B cell (primary cell): ENCODE measurements around the gene TRABD2B. TPM values are rescaled to one million over a fixed set of nuclear protein-coding genes. Genes with fewer than 3 reads are reported as not detected.

Experiments used
- ATAC-seq: fragments of 200-7000 bp; cut with Tn5 transposase; one replicate; pipeline ENCODE4 v1.10.0; 2021; ENCODE audit warnings: low read depth, mild to moderate bottlenecking, moderate number of reproducible peaks, moderate library complexity
- CTCF ChIA-PET: fragments of 350-600 bp; sonication (Branson Sonifier 250); formaldehyde crosslinking; loops from one replicate; lab custom pipeline; 2021; ENCODE audit warnings: antibody characterized with exemption, inconsistent platforms; lab: Charles Lee
- POLR2A ChIA-PET: fragments of 350-600 bp; sonication (Branson Sonifier 250); formaldehyde crosslinking; loops from one replicate; lab custom pipeline; 2021; ENCODE audit warnings: antibody characterized with exemption; lab: Charles Lee
- DNase-seq: peaks from one replicate; pipeline ENCODE4 v3.0.0; 2013
- H2AFZ ChIP-seq: 2 replicates; pipeline ENCODE4 v1.6.1; 2012; ENCODE audit warnings: mild to moderate bottlenecking, low read depth, low read length; ENCODE audit not compliant: insufficient read depth, poor library complexity, severe bottlenecking
- H3K27ac ChIP-seq, 2 donors: 1 replicate in 1 of 2; 2 replicates in 1 of 2; pipeline ENCODE4 v1.5.1; 2012 to 2013; ENCODE audit warnings: low read length in 2 of 2, mild to moderate bottlenecking in 2 of 2, moderate library complexity in 1 of 2
- H3K27me3 ChIP-seq, 4 experiments: fragments of 200-600 bp in 1 of 4; sonication (generic) in 1 of 4; replicated peaks in 1 of 4; 1 replicate in 2 of 4; 2 replicates in 2 of 4; pipeline versions ENCODE4 v1.6.1 to v1.7.0; 2013 to 2016; ENCODE audit warnings: low read length in 3 of 4, mild to moderate bottlenecking in 2 of 4, mixed read lengths in 1 of 4, moderate library complexity in 1 of 4; ENCODE audit not compliant: insufficient read depth in 4 of 4, control insufficient read depth in 3 of 4; ENCODE audit errors: control extremely low read depth in 1 of 4
- H3K36me3 ChIP-seq, 2 experiments: replicated peaks in 1 of 2; 1 replicate in 1 of 2; 2 replicates in 1 of 2; pipeline versions ENCODE4 v1.6.1 to v1.7.1; 2013; ENCODE audit warnings: low read length in 1 of 2; ENCODE audit not compliant: insufficient read depth in 2 of 2, control insufficient read depth in 1 of 2; ENCODE audit errors: control extremely low read depth in 1 of 2, extremely low read depth in 1 of 2
- H3K4me1 ChIP-seq, 2 donors: fragments of 200-600 bp in 1 of 2; sonication (generic) in 1 of 2; 1 replicate in 1 of 2; 2 replicates in 1 of 2; pipeline versions ENCODE4 v1.5.1 to v1.6.1; 2013 to 2017; ENCODE audit warnings: low read length in 2 of 2; ENCODE audit not compliant: control insufficient read depth in 2 of 2, insufficient read depth in 2 of 2
- H3K4me2 ChIP-seq: replicated peaks from 2 replicates; pipeline ENCODE3; 2012; ENCODE audit warnings: mild to moderate bottlenecking, low read depth, low read length; ENCODE audit not compliant: poor library complexity, severe bottlenecking
- H3K4me3 ChIP-seq, 5 experiments: fragments of 200-600 bp in 1 of 5; sonication (generic) in 1 of 5; 1 replicate in 3 of 5; 2 replicates in 2 of 5; pipeline versions ENCODE4 v1.5.1 to v1.7.0; 2011 to 2016; ENCODE audit warnings: low read length in 4 of 5, mild to moderate bottlenecking in 4 of 5, low read depth in 2 of 5, control low read depth in 1 of 5, moderate library complexity in 1 of 5; ENCODE audit not compliant: insufficient read depth in 1 of 5; ENCODE audit errors: control extremely low read depth in 1 of 5, extremely low read depth in 1 of 5
- H3K79me2 ChIP-seq: fragments of 200-600 bp; sonication (generic); one replicate; pipeline ENCODE4 v1.6.0; 2016; ENCODE audit warnings: low read length; ENCODE audit not compliant: control insufficient read depth, insufficient read depth
- H3K9ac ChIP-seq: fragments of 200-600 bp; sonication (generic); 2 replicates; pipeline ENCODE4 v1.6.1; 2017; ENCODE audit warnings: mild to moderate bottlenecking, low read length, moderate library complexity
- H3K9me3 ChIP-seq, 3 donors: one replicate each; pipeline versions ENCODE4 v1.6.1 to v1.7.1; 2013; ENCODE audit warnings: low read length in 2 of 3; ENCODE audit not compliant: control insufficient read depth in 2 of 3, insufficient read depth in 1 of 3; ENCODE audit errors: control extremely low read depth in 1 of 3
- H4K20me1 ChIP-seq: 2 replicates; pipeline ENCODE4 v1.6.0; 2012; ENCODE audit warnings: mild to moderate bottlenecking, low read length; ENCODE audit not compliant: insufficient read depth, control insufficient read depth, poor library complexity, severe bottlenecking
- H3K27ac Mint-ChIP-seq: one replicate; pipeline ENCODE4 v1.8.0; 2021; ENCODE audit warnings: mixed read lengths
- H3K27me3 Mint-ChIP-seq: one replicate; pipeline ENCODE4 v1.8.0; 2021; ENCODE audit warnings: mixed read lengths
- H3K4me1 Mint-ChIP-seq: one replicate; pipeline ENCODE4 v1.8.0; 2021; ENCODE audit warnings: mixed read lengths
- H3K4me3 Mint-ChIP-seq: one replicate; pipeline ENCODE4 v1.8.0; 2021; ENCODE audit warnings: mixed read lengths
- H3K9me3 Mint-ChIP-seq: one replicate; pipeline ENCODE4 v1.8.0; 2022; ENCODE audit warnings: mixed read lengths; ENCODE audit not compliant: insufficient read depth
- EZH2 ChIP-seq: IDR thresholded peaks from 2 replicates; pipeline ENCODE4 v1.6.1; 2012; ENCODE audit warnings: borderline replicate concordance, low read depth, mild to moderate bottlenecking, moderate library complexity, low read length; ENCODE audit not compliant: insufficient read depth, poor library complexity, severe bottlenecking
- WGBS: methylation state at CpG from one replicate; pipeline ENCODE4 v1.1.5; 2013; ENCODE audit warnings: missing lambda C conversion rate; ENCODE audit not compliant: insufficient coverage; 5-methylcytosine and 5-hydroxymethylcytosine counted together
- intact Hi-C: fragments of 100-400 bp; cut with micrococcal nuclease; formaldehyde crosslinking; loops from one replicate; pipeline ENCODE4 v1.10.0; 2022
- polyA plus RNA-seq: library from polyadenylated mRNA; depleted of rRNA; stranded (reverse); fragments of >200 nt; gene quantifications from 2 replicates; pipeline ENCODE4 v1.2.3, GENCODE V29; 2012
- total RNA-seq, 2 donors: library from RNA; stranded (reverse); fragments of 120-200 nt in 1 of 2; gene quantifications; 1 replicate in 1 of 2; 2 replicates in 1 of 2; pipeline versions ENCODE4 v1.2.3 to v1.2.4, GENCODE V29; 2013 to 2022
- TF ChIP-seq, protein P1 (sequence below): fragments of 200-600 bp; IDR thresholded peaks from one replicate; pipeline ENCODE4 v1.8.0; 2022; ENCODE audit warnings: antibody characterized with exemption, mild to moderate bottlenecking

Gene TRABD2B
- total and polyA plus RNA-seq, 2 donors (not counting 1 experiment from before 2014, with no cell fraction given), result not detected

GRCh38 chr1:48030696-48031365 is 33.6 kb upstream of the TRABD2B start:
- H3K9me3 ChIP-seq, result no peaks in the 10 kb centered on the region
- WGBS, result 86% methylated on average over 2 of the region's 4 CpGs
- no peaks in the 10 kb centered on the region for H4K20me1 ChIP-seq
- DNase-seq (no peak), ATAC-seq (no peak)
- Mint-ChIP-seq H3K4me1 (no peaks in the 10 kb centered on the region), H3K27ac (no peak overlapping the region), H3K4me3 (no peak overlapping the region), H3K27me3 (peaks cover 9% of the 10 kb centered on the region), H3K9me3 (no peaks in the 10 kb centered on the region)
- POLR2A ChIA-PET, result no interaction called here
- H3K9ac ChIP-seq, result no peak overlapping the region
- H3K27me3 ChIP-seq, result no peaks in the 10 kb centered on the region
- H3K4me2 ChIP-seq, result no peak overlapping the region
- no peak for TF ChIP-seq EZH2
- TF ChIP-seq, protein P1, sequence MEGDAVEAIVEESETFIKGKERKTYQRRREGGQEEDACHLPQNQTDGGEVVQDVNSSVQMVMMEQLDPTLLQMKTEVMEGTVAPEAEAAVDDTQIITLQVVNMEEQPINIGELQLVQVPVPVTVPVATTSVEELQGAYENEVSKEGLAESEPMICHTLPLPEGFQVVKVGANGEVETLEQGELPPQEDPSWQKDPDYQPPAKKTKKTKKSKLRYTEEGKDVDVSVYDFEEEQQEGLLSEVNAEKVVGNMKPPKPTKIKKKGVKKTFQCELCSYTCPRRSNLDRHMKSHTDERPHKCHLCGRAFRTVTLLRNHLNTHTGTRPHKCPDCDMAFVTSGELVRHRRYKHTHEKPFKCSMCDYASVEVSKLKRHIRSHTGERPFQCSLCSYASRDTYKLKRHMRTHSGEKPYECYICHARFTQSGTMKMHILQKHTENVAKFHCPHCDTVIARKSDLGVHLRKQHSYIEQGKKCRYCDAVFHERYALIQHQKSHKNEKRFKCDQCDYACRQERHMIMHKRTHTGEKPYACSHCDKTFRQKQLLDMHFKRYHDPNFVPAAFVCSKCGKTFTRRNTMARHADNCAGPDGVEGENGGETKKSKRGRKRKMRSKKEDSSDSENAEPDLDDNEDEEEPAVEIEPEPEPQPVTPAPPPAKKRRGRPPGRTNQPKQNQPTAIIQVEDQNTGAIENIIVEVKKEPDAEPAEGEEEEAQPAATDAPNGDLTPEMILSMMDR, result no peak
- no peak overlapping the region for H3K4me3 ChIP-seq
- H3K36me3 ChIP-seq, result no peaks in the 10 kb centered on the region
- CTCF ChIA-PET, result no interaction called here
- H3K79me2 ChIP-seq, result no peaks in the 10 kb centered on the region
- intact Hi-C loops, result no loop called here
- H3K27ac ChIP-seq, result no peak overlapping the region
- no peaks in the 10 kb centered on the region for H3K4me1 ChIP-seq
- H2AFZ ChIP-seq, result no peak overlapping the region

- Histone ChIP-seq H2AFZ (no peak overlapping the region), H3K79me2 (no peaks in the 10 kb centered on the region), H3K4me1 (no peaks in the 10 kb centered on the region), H3K9me3 (no peaks in the 10 kb centered on the region), H3K4me3 (no peak overlapping the region), H3K27ac (no peak overlapping the region), H3K4me2 (no peak overlapping the region), H3K36me3 (no peaks in the 10 kb centered on the region), H4K20me1 (no peaks in the 10 kb centered on the region), H3K9ac (no peak overlapping the region), H3K27me3 (no peaks in the 10 kb centered on the region)
- 88% methylated on average over 3 of the region's 4 CpGs for WGBS
- H3K4me1 Mint-ChIP-seq, result no peaks in the 10 kb centered on the region
- no peak overlapping the region for H3K4me3 Mint-ChIP-seq
- H3K27me3 Mint-ChIP-seq, result peaks cover 9% of the 10 kb centered on the region
- TF ChIP-seq, protein P1, result no peak
- TF ChIP-seq EZH2, result no peak
- ChIA-PET POLR2A (no interaction called here), CTCF (no interaction called here)
- intact Hi-C loops, result no loop called here
- ATAC-seq (no peak), DNase-seq (no peak)
- no peak overlapping the region for H3K27ac Mint-ChIP-seq
- no peaks in the 10 kb centered on the region for H3K9me3 Mint-ChIP-seq
These were observed 33.0 kb upstream of the TRABD2B start for GRCh38 chr1:48030211-48030610.
